Nucleus accumbens (tissue), 56 donors: ENCODE results near the gene NPAS2.

Experiments
- DNase-seq, 56 donors: peaks; one replicate each; lab custom pipeline; 2025; lab: John Stamatoyannopoulos, UW

The NPAS2 gene

DNA sequence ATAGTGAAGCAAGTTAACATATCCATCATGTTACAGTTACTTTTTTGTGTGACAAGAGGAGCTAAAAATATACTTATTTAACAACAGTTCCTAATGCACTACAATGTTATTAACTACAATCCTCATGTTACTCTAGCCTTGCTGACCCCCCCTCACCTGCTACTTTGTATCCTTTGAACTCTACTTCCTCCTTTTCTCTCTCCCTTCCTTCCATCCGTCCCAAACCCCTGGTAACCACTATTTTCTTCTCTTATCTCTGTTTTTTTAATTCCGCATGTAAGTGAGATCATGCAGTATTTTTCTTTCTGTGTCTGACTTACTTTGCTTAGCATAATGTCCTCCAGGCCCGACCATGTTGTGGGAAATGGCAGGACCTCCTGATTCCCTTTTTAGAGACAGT is 59.4 kb downstream of the NPAS2 start:
- DNase-seq = no peak

DNA sequence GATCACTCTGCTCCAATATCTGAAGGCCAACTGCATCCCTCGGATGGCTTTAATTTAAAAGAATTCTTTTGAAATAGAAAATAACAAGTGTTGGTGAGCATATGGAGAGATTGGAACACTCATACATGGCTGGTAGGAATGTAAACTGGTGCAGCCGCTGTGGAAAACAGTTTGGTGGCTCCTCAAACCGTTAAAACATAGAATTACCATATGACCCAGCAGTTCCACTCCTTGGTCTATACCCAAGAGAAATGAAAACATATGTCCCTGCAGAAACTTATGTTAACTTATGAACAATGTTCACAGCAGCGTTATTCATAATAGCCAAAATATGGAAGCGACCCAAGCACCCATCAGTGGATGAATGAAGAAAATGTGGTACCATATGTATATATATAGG is 60.1 kb downstream of the NPAS2 start:
- DNase-seq = no peak

DNA sequence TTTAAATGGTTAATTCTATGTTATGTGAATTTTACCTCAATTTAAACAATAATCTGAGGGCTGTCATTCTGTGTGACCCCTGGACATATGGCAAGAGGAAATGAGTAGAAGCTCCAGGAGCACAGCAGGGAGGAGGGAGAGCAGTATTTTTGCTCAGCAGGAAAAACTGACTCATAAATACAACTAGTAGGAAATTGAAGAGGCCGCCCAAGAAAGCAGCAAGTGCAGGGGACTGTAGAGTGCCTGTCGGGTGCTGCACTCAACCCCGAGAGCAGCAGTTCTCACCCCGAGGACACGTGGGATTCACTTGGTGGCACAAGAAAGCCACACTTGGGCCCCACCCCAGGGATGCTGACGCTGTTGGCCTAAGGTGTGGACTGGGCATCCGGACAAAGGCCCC is 60.8 kb downstream of the NPAS2 start:
- no peak for DNase-seq

DNA sequence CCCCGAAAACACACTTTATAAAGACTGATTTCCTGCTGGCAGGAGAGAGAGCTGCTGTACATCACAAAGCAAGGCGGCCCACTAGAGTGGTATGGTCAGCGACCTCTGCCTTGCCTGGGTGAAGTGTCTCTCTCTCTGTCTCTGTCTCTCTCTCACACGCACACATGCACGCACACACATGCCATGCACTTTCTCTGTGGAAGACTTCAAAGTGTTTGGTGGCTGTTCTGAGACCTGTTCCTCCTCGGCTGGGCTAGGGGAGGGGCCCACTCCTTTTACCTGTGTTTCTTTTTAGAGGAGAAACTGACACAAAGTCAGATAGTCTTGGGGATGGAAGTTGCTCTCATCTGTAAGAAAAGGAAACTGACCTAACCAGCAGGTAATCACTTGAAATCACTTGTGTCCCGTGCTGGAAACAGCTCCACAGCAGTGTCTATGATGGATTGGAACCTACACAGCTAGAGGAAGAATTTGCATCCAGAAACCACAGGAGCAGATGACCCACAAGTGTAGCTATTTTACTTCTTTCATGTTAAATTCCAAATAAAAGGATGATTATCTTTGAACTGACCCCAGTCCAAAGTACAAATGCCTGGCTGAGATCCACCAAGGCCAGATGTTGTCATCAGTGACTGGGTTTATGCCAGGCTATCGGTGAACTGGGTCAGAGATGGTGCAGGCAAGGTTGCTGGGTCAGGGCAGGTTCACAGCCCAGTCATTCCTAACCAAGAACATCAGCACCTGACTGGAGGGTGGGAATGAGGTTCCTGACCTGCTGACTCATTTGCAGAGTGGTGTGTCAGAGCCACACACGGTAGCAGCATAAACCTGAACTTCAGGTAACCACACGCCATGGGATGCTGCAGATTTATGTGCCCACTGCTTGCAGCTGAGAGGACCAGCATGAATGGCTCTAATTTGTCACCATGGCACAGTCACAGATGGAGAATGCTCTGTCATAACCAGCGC is 63.0 kb downstream of the NPAS2 start:
- DNase-seq = no peak

DNA sequence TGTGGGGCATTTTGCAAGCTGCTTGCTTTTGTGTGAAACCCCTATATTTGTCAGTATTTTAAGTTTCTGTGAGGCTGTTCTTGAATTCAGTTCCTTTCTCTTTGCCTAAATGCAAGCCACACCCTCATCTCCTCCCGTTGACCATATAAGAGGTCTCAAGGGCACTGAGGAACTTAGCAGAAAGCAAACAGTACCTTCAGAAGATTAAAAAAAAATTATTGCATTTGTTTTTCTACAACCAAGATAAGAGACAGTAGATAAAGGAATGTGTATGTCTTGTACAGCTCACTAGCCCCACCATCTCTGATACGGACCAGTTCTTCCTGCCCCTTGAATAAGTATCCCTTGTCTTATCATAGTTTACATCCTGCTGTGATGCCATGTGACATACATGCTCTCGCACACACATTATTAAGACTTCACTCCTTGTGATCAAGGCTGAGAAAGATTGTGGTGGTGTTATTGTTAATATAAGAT is 64.2 kb downstream of the NPAS2 start:
- no peak for DNase-seq

DNA sequence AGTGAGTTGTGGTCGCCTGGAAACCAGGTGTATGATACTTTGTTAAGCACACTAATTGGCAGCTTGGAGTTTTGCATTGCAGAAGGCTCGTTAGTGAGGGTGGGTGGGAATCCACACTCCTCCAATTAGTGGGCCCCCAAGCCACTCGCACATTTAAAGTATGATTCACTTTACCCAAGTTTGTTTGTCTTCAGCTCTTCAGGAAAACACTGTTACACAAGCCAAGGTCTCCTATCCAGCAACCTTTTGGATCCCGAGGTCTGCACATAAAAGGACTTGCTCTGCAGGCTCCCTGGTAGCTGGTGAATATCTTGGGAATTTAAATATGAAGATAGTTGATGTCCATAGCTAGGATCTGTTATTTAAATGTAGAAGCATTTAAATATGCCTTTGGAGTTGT is 66.1 kb downstream of the NPAS2 start:
- DNase-seq = no peak

DNA sequence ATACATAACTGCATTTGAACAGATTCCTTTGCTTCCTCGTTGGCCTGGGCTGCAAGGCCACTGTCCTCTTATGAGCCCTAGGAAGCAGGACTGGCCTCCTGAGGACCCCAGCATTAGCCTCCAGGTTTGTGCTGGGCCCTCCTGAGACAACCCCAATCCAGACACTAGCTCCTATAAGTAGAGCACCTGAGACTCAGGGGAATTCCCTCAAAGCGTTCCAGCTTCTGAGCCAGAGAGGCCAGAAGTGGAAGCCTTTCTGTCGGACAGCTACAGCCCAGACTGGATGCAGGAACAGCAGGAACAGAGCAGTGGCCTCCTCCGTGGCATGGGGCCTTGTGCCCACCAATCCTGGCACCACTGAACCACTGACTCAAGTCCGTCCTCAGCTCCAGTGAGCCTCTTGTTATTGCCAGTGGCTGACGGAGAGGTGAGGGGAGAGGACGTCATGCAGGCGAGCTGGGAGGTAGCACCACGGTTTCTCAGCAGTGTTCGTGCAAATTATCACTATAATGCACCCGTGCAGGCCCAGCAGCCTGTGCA is 67.2 kb downstream of the NPAS2 start:
- no peak for DNase-seq

DNA sequence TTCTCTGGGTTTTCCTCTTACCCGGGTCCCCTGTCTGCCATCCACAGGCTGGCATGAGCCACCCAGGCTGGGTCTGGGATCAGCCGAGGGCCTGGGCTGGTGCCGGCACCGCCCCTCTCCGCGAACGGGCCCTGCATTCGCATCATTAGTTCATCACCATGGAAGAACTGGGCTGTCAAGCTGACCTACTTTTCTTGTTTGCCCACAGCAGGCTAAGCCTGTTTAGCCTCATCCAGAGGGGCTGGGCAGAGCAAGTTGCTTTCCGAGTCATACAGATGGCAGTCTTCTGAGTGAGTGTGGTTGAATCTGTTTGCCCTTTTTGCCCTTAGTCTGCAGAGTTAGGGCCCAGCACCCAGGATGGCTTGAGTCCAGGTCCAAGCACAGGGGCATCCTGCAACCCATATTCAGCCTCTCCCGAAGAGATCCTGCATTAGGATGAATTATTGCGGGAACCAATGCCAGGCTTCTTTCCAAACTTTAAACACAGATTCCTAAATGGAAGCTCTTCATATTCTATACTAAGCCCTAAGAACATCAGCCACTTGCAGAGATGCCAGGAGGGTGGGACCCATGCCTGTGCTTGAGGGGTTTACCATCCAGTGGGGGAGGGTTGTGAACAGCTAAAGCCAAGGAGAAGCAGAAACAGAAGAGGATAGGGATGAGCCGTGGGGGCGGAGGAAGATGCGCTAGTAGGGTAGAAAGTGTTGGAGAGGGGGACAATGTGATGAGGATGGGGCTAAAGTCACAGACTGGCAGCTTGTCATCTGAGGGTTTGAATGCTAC is 68.0 kb downstream of the NPAS2 start:
- peak in 25 of 56 donors; percentile 11 to 63 (median 29) for DNase-seq

DNA sequence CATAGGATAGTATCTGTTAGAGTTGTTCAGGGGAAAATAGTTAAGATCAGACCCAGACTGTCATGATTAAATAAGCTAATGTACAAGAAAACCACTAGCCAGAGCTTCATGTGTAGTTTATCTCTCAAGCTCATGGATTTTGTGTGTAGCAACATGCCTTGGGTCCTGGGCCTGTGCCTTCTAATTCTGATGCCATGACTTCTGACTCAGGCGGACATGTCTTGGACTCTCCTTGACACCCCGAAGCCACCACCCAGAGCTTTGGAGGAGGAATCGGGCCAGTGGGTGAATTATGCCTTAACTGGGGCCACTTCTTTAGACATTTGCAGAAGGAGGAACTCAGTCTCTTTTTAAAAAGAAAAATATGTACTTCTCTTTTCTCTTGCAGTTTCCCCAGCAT is 68.7 kb downstream of the NPAS2 start:
- no peak for DNase-seq

DNA sequence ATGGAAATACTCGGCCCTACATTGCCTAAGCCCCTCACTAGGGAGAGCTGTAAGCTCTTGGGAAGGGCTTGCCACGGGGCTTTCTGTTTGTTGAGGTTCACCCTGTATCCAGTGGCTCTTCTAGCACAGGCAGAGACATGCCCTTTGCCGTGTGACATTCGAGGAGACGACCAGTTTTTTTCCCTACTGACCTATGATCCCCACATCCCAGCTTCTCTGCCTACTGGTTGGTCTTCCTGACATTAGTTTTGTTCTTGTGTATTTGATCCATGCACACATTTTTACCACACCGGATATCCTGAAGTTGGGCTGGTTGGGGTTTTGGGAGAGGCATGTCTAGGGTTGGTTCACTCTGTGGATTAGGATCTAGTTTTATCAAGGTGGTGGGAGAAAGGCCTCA is 69.3 kb downstream of the NPAS2 start:
- DNase-seq = no peak

DNA sequence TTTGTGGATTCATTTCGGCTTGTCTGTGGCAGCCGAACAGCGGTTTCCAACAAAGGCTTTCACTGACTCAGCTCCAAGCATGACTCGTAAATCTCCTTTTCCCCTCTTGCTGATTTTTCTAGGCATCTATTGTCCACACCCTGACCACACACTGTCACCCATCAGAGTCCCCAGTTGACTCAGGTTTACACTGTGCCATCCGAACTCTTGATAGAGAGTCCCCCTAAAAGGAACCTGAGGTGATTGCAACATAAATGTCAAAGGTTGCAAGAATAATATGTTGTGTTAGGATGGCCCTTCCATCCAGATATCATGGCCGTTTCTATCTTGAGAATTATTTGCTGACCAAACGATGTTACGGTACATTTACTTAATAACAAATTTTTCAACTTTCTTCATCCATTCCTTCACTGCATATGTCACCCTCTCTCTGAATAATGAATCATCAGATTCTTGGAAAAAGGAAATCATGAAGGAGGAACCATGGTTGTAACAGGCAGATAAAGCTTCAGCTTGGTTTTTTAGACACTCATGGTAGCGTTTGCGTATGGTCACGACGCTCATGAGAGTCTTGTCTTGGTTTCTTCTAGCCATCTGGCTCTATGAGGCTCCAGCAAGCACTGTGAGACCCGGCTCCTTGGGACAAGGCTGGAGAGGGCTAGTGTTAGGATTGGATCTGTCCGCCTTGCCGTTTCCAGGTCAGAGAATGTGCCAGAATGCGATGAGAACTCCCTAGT is 72.1 kb downstream of the NPAS2 start:
- no peak for DNase-seq

DNA sequence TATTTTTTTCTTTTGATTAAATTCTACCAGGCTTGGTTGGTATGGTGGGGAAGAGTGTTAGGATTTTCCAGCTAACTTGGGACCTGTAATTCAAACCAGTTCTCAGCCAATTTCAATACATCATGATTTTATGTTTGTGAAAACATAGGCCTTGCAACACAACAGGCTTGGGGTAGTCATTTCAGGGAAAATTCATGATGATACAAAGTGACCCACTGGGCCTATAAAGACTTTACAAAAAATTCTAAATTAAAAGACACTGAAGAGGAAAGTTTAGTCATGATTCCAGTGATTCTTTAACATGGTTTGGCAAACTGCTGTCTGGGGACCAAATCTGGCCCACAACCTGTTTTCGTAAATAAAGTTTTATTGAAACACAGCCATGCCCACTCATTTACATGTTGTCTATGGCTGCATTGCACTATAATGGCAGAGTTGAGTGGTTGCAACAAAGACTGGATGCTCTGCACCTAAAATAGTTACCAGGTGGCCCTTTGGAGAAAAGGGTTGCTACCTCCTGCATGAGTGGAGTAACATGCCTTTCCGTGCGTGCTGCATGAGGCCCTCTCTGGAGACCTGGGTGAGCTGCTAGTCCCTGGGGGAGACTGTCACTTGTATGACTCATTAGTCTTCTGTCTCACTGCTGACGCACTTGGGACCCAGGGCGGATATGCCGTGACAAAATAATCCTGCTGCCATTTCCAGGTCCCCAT is 73.6 kb downstream of the NPAS2 start:
- DNase-seq = peak in 5 of 56 donors; percentile 5 to 29 (median 26)

DNA sequence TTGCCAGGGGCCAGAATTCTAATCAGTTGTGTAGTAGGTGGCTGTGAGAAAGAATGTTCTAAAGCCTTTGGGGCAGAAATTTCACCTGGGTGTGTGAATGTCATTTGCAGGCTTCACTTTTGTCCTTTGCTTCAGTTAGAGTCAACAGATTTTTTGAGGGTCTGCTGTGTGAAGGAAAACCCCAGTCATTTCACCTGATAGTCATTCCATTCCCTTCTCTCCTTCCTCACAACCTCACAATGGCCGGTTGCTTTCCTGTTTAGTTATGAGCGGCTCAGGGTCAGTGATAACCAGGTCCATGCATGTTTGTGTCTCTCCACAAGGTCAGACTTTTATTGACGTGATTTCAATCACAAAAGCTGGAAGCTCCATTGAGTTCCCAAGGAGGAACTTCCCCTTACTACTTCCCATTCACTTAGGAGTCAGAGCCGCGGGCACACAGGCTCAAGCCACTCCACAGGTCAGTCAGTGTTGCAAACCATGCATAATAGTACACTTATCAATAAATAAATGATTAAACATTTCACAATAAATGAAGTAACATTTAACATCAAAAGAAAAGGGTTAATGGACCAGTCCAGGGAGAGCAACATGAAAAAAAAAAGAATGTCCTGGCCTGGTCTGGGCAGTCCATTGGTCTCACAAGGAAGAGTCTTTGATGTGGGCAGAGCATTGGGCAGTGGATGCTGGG is 74.3 kb downstream of the NPAS2 start:
- no peak for DNase-seq

DNA sequence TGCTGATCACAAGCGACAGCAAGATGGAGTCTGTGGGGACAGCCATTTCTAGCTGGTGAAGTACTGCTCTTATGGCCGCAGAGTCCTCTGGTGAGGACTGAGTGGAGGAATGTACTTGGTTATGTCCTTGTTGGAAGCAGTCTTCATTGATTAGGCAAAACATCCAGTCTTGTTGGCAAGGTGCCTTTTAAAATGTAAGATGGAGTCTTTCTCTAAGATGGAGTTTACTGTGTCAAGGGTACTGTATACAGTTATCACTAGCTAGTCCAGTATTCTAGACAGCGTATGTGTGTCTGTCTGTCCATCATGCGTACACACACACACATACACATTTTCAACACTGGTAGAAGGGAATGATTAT is 74.8 kb downstream of the NPAS2 start:
- no peak for DNase-seq

DNA sequence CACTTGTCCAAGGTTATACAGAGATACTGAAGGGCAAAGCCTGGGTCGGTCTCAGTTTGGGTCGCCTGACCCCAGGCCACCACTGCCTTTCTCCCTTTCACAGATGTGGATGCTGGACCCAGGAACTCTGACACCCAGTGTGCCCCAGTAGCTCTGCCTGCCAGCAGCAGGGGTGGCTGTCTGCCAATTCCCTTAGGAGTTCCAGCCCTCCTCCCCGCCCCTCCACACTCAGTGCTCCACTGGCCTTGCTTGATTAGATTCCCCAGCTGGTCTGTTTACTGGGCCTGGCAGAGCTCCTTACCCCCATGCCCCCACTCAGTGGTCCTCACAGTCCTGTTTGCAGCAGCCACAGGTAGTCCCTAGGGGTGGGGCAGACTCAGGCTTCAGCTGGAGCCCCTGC is 75.5 kb downstream of the NPAS2 start:
- DNase-seq = peak in 37 of 56 donors; percentile 4 to 81 (median 45)

DNA sequence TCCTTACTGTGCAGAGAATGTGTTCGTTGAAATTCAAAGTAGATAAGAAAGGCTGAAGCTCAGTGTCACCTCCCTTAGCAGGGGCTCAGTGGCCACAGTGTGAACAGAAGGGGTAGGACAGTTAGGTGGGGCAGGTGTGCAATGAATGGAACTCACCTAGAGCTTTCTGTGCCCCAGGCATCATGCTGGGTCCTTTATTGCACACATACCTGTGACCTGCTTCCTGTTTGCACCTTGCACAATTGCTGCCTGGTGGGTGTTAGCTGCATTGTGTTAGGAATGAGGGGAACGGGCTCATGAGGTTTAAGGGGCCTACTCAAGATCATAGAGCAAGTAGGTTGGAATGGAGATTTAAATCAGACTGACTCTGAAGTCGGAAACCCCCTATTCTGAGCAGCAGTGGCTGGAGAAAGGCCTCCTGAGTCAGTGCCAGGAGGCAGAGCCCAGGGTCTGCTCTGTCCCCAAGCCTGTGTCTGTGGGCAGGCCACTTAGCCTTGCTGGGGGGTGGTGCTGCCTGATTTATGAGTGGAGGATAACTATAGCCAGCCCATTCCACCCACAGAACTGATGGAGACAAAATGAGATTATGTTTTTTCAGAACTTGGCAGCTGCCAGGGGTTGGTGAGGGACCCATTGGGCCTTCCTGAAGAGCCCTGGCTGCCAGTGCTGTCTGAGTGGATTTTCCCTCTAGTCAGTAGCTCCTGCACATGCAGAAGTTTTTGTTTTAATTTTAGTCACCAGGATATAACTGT is 76.2 kb downstream of the NPAS2 start:
- DNase-seq = peak in 2 of 56 donors; percentile 11 to 31

DNA sequence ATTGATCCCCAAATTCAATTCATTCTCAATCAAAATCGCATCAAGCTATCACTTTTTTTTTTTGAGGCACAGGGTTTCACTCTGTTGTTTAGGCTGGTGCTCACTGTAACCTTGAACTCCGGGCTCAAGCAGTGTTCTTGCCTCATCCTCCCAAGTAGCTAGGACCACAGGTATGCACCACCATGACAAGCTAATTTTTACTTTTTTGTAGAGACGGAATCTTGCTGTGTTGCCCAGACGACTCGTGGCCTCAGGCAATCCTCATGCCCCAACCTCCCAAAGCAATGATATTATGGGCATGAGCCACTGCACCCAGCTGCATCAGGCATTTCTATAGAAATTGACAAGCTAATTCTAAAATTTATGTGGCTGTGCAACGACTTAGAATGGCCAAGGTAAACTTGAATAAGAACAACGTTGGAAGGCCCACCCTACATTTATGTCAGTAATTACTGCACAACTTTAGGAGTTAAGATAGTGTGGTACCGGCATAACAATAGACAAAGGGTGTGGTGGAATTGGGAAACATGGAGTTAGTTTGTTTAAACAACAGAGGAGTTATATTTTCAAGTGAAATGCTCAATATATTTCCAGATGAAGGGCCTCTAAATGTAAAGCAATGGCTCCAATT is 78.2 kb downstream of the NPAS2 start:
- no peak for DNase-seq

DNA sequence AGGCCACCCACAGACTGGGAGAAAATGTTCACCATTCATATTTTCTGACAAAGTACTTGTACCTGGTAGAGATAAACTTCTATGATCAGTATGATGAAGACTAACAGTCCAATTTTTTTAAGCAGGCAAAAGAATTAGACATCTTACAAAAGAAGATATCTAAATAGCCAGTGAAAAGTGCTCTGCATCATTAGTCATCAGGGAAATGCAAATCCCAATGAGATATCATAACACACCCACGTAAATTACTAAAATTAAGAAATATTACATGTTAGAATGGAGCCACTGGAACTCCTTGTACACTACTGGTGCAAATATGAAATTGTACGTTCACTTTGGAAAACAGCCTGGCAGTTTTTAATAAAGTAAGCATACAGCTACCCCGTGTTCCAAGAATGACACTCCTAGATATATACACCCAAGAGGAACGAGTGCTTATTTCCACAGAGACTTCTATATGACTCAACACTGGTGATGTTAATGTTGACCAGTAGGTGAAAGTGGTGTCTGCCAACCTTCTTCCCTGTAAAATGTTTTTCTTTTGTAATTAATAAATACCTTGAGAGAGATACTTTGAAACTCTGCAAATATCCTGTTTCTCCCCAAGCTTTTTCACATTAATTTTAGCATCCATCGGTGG is 80.3 kb downstream of the NPAS2 start:
- DNase-seq = no peak
